Subcutaneous preadipocyte (primary cell): Measurements from ENCODE around the gene BPTF. TPM values are rescaled to one million over a fixed set of nuclear protein-coding genes. Genes with fewer than 3 reads are reported as not detected.

Source experiments
- small RNA-seq: library from RNA; depleted of rRNA; stranded (forward); fragments of <200 nt; gene quantifications from one replicate; pipeline ENCODE3, GENCODE V24; 2012
- total RNA-seq: library from RNA; depleted of rRNA; stranded (reverse); fragments of >200 nt; gene quantifications from 2 replicates; pipeline ENCODE4 v1.2.3, GENCODE V29; 2012

Gene BPTF
- 43.0 and 53.6 TPM in 2 replicates for total RNA-seq

GRCh38 chr17:67824735-67825626 lies at the start of gene BPTF:
BPTF (plus strand) TSS chr17:67825503; CDS start chr17:67825725, 222 bp downstream.

GRCh38 chr17:67996301-67997171 lies 171.2 kb downstream of the BPTF start, which contains the start of gene C17orf58:
C17orf58 (minus strand) TSS chr17:67996469; CDS start chr17:67996198, 271 bp downstream.

Small RNA genes within 50 kb of the gene (small RNA-seq; reads per million reads assigned to genes)
- not detected for gene RN7SL622P

Other genes starting within 250 kb of the BPTF start
- 36.7 and 54.7 TPM in 2 replicates for gene NOL11, start 107.6 kb upstream of the BPTF start, total RNA-seq
- 14.3 and 14.7 TPM in 2 replicates for gene C17orf58, start 171.0 kb downstream of the BPTF start, total RNA-seq
- gene KPNA2, start 210.2 kb downstream of the BPTF start, total RNA-seq, result 139 and 182 TPM in 2 replicates